ENCODE data around the gene PPP2R3B. TPM values are rescaled to one million over a fixed set of nuclear protein-coding genes. Genes with fewer than 3 reads are reported as not detected.

Gene PPP2R3B
- total and polyA plus RNA-seq, 2 donors (not counting 1 experiment from before 2014, with no cell fraction given), result 43.3 to 47.6 TPM

GRCh38 chrX:320126-320783, 66.5 kb downstream of the PPP2R3B start:
- no peaks in the 10 kb centered on the region for H3K9me3 Mint-ChIP-seq (ENCODE audit: insufficient read depth)
- Histone ChIP-seq H3K4me3 (ENCODE audit: control extremely low read depth in 1 of 5, extremely low read depth in 1 of 5, insufficient read depth in 1 of 5, low read depth in 2 of 5, low read length in 4 of 5) (peak overlapping the region in 4 of 5 experiments; percentile 43 to 98 (median 74)), H3K36me3 (replicated peaks in 1 of 2; ENCODE audit: control extremely low read depth in 1 of 2, control insufficient read depth in 1 of 2, extremely low read depth in 1 of 2, insufficient read depth in 2 of 2, low read length in 1 of 2) (peaks cover 0 to 2% of the 10 kb centered on the region in 2 experiments), H3K9me3 (ENCODE audit: control extremely low read depth in 1 of 3, control insufficient read depth in 2 of 3, insufficient read depth in 1 of 3, low read length in 2 of 3) (peaks cover 0 to 11% (median 0%) of the 10 kb centered on the region in 3 donors), H3K27me3 (replicated peaks in 1 of 4; ENCODE audit: control extremely low read depth in 1 of 4, control insufficient read depth in 3 of 4, insufficient read depth in 4 of 4, low read length in 3 of 4) (peaks cover 0 to 18% (median 0%) of the 10 kb centered on the region in 4 experiments), H4K20me1 (ENCODE audit: control insufficient read depth, insufficient read depth, low read length, poor library complexity, severe bottlenecking) (peaks cover 14% of the 10 kb centered on the region), H2AFZ (ENCODE audit: insufficient read depth, low read depth, low read length, poor library complexity, severe bottlenecking) (peak overlapping the region; percentile 80), H3K4me2 (replicated peaks; ENCODE audit: low read depth, low read length, poor library complexity, severe bottlenecking) (peak overlapping the region; percentile 94), H3K9ac (ENCODE audit: low read length) (peak overlapping the region; percentile 85), H3K27ac (ENCODE audit: low read length in 2 of 2) (no peak overlapping the region), H3K79me2 (ENCODE audit: control insufficient read depth, insufficient read depth, low read length) (peaks cover 15% of the 10 kb centered on the region), H3K4me1 (ENCODE audit: control insufficient read depth in 2 of 2, insufficient read depth in 2 of 2, low read length in 2 of 2) (peaks cover 17 to 46% of the 10 kb centered on the region in 2 donors)
- H3K27me3 Mint-ChIP-seq, result peaks cover 6% of the 10 kb centered on the region
- ChIA-PET POLR2A (no interaction called here), CTCF (no interaction called here)
- DNase-seq (peak; percentile 50), ATAC-seq (ENCODE audit: low read depth) (no peak)
- peaks cover 37% of the 10 kb centered on the region for H3K4me1 Mint-ChIP-seq
- intact Hi-C loops (cut with micrococcal nuclease), result no loop called here
- no peak for TF ChIP-seq EZH2 (IDR thresholded peaks at IDR 0.05; ENCODE audit: borderline replicate concordance, insufficient read depth, low read depth, low read length, poor library complexity, severe bottlenecking)
- TF ChIP-seq CTCF (IDR thresholded peaks at IDR 0.05), result no peak
- H3K27ac Mint-ChIP-seq, result peak overlapping the region; percentile 64
- WGBS (ENCODE audit: insufficient coverage), result 8% methylated on average over 17 of the region's 24 CpGs
- H3K4me3 Mint-ChIP-seq, result peak overlapping the region; percentile 78

GRCh38 chrX:319579-320125, 67.1 kb downstream of the PPP2R3B start:
- Histone ChIP-seq H3K36me3 (replicated peaks in 1 of 2; ENCODE audit: control extremely low read depth in 1 of 2, control insufficient read depth in 1 of 2, extremely low read depth in 1 of 2, insufficient read depth in 2 of 2, low read length in 1 of 2) (peaks cover 0 to 8% of the 10 kb centered on the region in 2 experiments), H4K20me1 (ENCODE audit: control insufficient read depth, insufficient read depth, low read length, poor library complexity, severe bottlenecking) (peaks cover 14% of the 10 kb centered on the region), H3K4me3 (ENCODE audit: control extremely low read depth in 1 of 5, extremely low read depth in 1 of 5, insufficient read depth in 1 of 5, low read depth in 2 of 5, low read length in 4 of 5) (peak overlapping the region in 4 of 5 experiments; percentile 62 to 98 (median 82)), H3K27ac (ENCODE audit: low read length in 2 of 2) (peak overlapping the region; percentile 72 to 96), H3K4me1 (ENCODE audit: control insufficient read depth in 2 of 2, insufficient read depth in 2 of 2, low read length in 2 of 2) (peaks cover 17 to 45% of the 10 kb centered on the region in 2 donors), H3K79me2 (ENCODE audit: control insufficient read depth, insufficient read depth, low read length) (peaks cover 18% of the 10 kb centered on the region), H3K9me3 (ENCODE audit: control extremely low read depth in 1 of 3, control insufficient read depth in 2 of 3, insufficient read depth in 1 of 3, low read length in 2 of 3) (peaks cover 0 to 15% (median 0%) of the 10 kb centered on the region in 3 donors), H3K4me2 (replicated peaks; ENCODE audit: low read depth, low read length, poor library complexity, severe bottlenecking) (peak overlapping the region; percentile 94), H3K27me3 (replicated peaks in 1 of 4; ENCODE audit: control extremely low read depth in 1 of 4, control insufficient read depth in 3 of 4, insufficient read depth in 4 of 4, low read length in 3 of 4) (peaks cover 0 to 18% (median 0%) of the 10 kb centered on the region in 4 experiments), H2AFZ (ENCODE audit: insufficient read depth, low read depth, low read length, poor library complexity, severe bottlenecking) (peak overlapping the region; percentile 80), H3K9ac (ENCODE audit: low read length) (peak overlapping the region; percentile 85)
- no peak for DNase-seq
- POLR2A ChIA-PET, result no interaction called here
- H3K27me3 Mint-ChIP-seq, result peaks cover 4% of the 10 kb centered on the region
- intact Hi-C loops (cut with micrococcal nuclease), result loop anchor here (2.0 to 5.0 kb wide), 2 partner anchors 37 to 1273 kb away; partner anchors contain the start of gene AKAP17A
- peak overlapping the region; percentile 78 for H3K4me3 Mint-ChIP-seq
- H3K4me1 Mint-ChIP-seq, result peaks cover 35% of the 10 kb centered on the region
- H3K9me3 Mint-ChIP-seq (ENCODE audit: insufficient read depth), result no peaks in the 10 kb centered on the region
- no peak for ATAC-seq (ENCODE audit: low read depth)
- CTCF ChIA-PET, result no interaction called here
- TF ChIP-seq EZH2 (IDR thresholded peaks at IDR 0.05; ENCODE audit: borderline replicate concordance, insufficient read depth, low read depth, low read length, poor library complexity, severe bottlenecking) (no peak), CTCF (IDR thresholded peaks at IDR 0.05) (no peak)
- peak overlapping the region; percentile 64 for H3K27ac Mint-ChIP-seq
- 0% methylated on average over 41 of the region's 41 CpGs for WGBS (ENCODE audit: insufficient coverage)
